IPS DF 6.9 (cell line): ENCODE results near the gene TACSTD2.
"Not testable (repeated sequence)": the region's sequence is repeated elsewhere in the genome, so short reads cannot be mapped to it uniquely, and the experiment has no call there.

Experiments used
- DNase-seq: peaks from one replicate; pipeline ENCODE4 v3.0.0-alpha.2; 2013; ENCODE audit warnings: low read depth, low spot score
- H3K27ac ChIP-seq: one replicate; pipeline ENCODE4 v1.5.1; 2013; ENCODE audit warnings: low read length, control low read depth
- H3K27me3 ChIP-seq: 2 replicates; pipeline ENCODE4 v1.6.1; 2013; ENCODE audit warnings: mild to moderate bottlenecking, low read length; ENCODE audit not compliant: control insufficient read depth, insufficient read depth
- H3K36me3 ChIP-seq: 2 replicates; pipeline ENCODE4 v1.6.1; 2013; ENCODE audit warnings: low read length; ENCODE audit not compliant: control insufficient read depth, insufficient read depth
- H3K4me1 ChIP-seq: 2 replicates; pipeline ENCODE4 v1.6.1; 2013; ENCODE audit warnings: low read length; ENCODE audit not compliant: control insufficient read depth, insufficient read depth
- H3K4me3 ChIP-seq: 2 replicates; pipeline ENCODE4 v1.5.1; 2013; ENCODE audit warnings: mild to moderate bottlenecking, low read length
- H3K9me3 ChIP-seq: 2 replicates; pipeline ENCODE4 v1.6.1; 2013; ENCODE audit warnings: low read length, inconsistent platforms; ENCODE audit not compliant: control insufficient read depth, insufficient read depth
- WGBS: extraction: QIAGEN DNeasy Blood & Tissue Kit; methylation state at CpG from one replicate; pipeline ENCODE4 v1.1.7; 2013; ENCODE audit warnings: mixed read lengths, missing lambda C conversion rate; ENCODE audit not compliant: insufficient read length, insufficient coverage; 5-methylcytosine and 5-hydroxymethylcytosine counted together

The TACSTD2 gene

GRCh38 chr1:58608945-58609344, 31.9 kb upstream of the TACSTD2 start:
- WGBS, result no CpG with 5 or more reads among the region's 2 CpGs
- H3K27me3 ChIP-seq, result no peaks in the 10 kb centered on the region

GRCh38 chr1:58608297-58608696, 31.2 kb upstream of the TACSTD2 start:
- Histone ChIP-seq H3K4me3 (no peak overlapping the region), H3K36me3 (no peaks in the 10 kb centered on the region), H3K27me3 (no peaks in the 10 kb centered on the region), H3K27ac (no peak overlapping the region), H3K4me1 (no peaks in the 10 kb centered on the region), H3K9me3 (no peaks in the 10 kb centered on the region)
- DNase-seq, result no peak

More at GRCh38 chr1:58608945-58609344, 31.9 kb upstream of the TACSTD2 start:
- no peaks in the 10 kb centered on the region for H3K36me3 ChIP-seq
- no peaks in the 10 kb centered on the region for H3K9me3 ChIP-seq
- no peak overlapping the region for H3K4me3 ChIP-seq
- no peaks in the 10 kb centered on the region for H3K4me1 ChIP-seq
- H3K27ac ChIP-seq, result no peak overlapping the region
- DNase-seq, result no peak

- Histone ChIP-seq H3K36me3 (no peaks in the 10 kb centered on the region), H3K27me3 (no peaks in the 10 kb centered on the region), H3K4me3 (no peak overlapping the region), H3K4me1 (no peaks in the 10 kb centered on the region), H3K27ac (no peak overlapping the region), H3K9me3 (no peaks in the 10 kb centered on the region)
- WGBS, result no CpG with 5 or more reads among the region's 3 CpGs
- no peak for DNase-seq
These were observed 30.3 kb upstream of the TACSTD2 start for GRCh38 chr1:58607391-58607790.

- not testable (repeated sequence) for DNase-seq, H3K36me3 ChIP-seq, H3K27me3 ChIP-seq, H3K4me1 ChIP-seq, H3K27ac ChIP-seq, H3K9me3 ChIP-seq, H3K4me3 ChIP-seq
- no CpG with 5 or more reads among the region's 1 CpG for WGBS
These were observed 24.9 kb upstream of the TACSTD2 start for GRCh38 chr1:58601921-58602320.

GRCh38 chr1:58597996-58598395, 20.9 kb upstream of the TACSTD2 start:
- no peaks in the 10 kb centered on the region for H3K27me3 ChIP-seq
- H3K4me3 ChIP-seq, result no peak overlapping the region
- H3K36me3 ChIP-seq, result no peaks in the 10 kb centered on the region
- H3K9me3 ChIP-seq, result no peaks in the 10 kb centered on the region
- DNase-seq, result no peak
- no peaks in the 10 kb centered on the region for H3K4me1 ChIP-seq
- H3K27ac ChIP-seq, result no peak overlapping the region
- no CpG with 5 or more reads among the region's 6 CpGs for WGBS

GRCh38 chr1:58597076-58597475, 20.0 kb upstream of the TACSTD2 start:
- WGBS, result no CpG with 5 or more reads among the region's 9 CpGs
- no peak for DNase-seq

GRCh38 chr1:58596631-58597052, 19.6 kb upstream of the TACSTD2 start:
- WGBS, result no CpG with 5 or more reads among the region's 4 CpGs
- Histone ChIP-seq H3K27ac (no peak overlapping the region), H3K36me3 (no peaks in the 10 kb centered on the region), H3K4me1 (no peaks in the 10 kb centered on the region), H3K4me3 (no peak overlapping the region), H3K27me3 (no peaks in the 10 kb centered on the region), H3K9me3 (no peaks in the 10 kb centered on the region)
- no peak for DNase-seq

More at GRCh38 chr1:58597076-58597475, 20.0 kb upstream of the TACSTD2 start:
- H3K36me3 ChIP-seq, result no peaks in the 10 kb centered on the region
- H3K27ac ChIP-seq, result no peak overlapping the region
- H3K4me3 ChIP-seq, result no peak overlapping the region
- no peaks in the 10 kb centered on the region for H3K27me3 ChIP-seq
- H3K4me1 ChIP-seq, result no peaks in the 10 kb centered on the region
- no peaks in the 10 kb centered on the region for H3K9me3 ChIP-seq

- no peak overlapping the region for H3K27ac ChIP-seq
- no peaks in the 10 kb centered on the region for H3K27me3 ChIP-seq
- no peak overlapping the region for H3K4me3 ChIP-seq
- H3K36me3 ChIP-seq, result no peaks in the 10 kb centered on the region
- no peak for DNase-seq
- H3K4me1 ChIP-seq, result no peaks in the 10 kb centered on the region
- WGBS, result no CpG with 5 or more reads among the region's 1 CpG
- no peaks in the 10 kb centered on the region for H3K9me3 ChIP-seq
These were observed 17.5 kb upstream of the TACSTD2 start for GRCh38 chr1:58594546-58594945.

- H3K4me3 ChIP-seq, result no peak overlapping the region
- no peak for DNase-seq
- no peak overlapping the region for H3K27ac ChIP-seq
- no peaks in the 10 kb centered on the region for H3K36me3 ChIP-seq
- H3K27me3 ChIP-seq, result no peaks in the 10 kb centered on the region
- H3K4me1 ChIP-seq, result no peaks in the 10 kb centered on the region
- H3K9me3 ChIP-seq, result no peaks in the 10 kb centered on the region
- no CpG with 5 or more reads among the region's 5 CpGs for WGBS
These were observed 15.6 kb upstream of the TACSTD2 start for GRCh38 chr1:58592522-58593134.

- WGBS, result no CpG with 5 or more reads among the region's 1 CpG
- H3K27ac ChIP-seq, result no peak overlapping the region
- no peak for DNase-seq
- no peaks in the 10 kb centered on the region for H3K4me1 ChIP-seq
- H3K27me3 ChIP-seq, result no peaks in the 10 kb centered on the region
- no peak overlapping the region for H3K4me3 ChIP-seq
- no peaks in the 10 kb centered on the region for H3K9me3 ChIP-seq
- H3K36me3 ChIP-seq, result no peaks in the 10 kb centered on the region
These were observed 14.8 kb upstream of the TACSTD2 start for GRCh38 chr1:58591806-58592205.

GRCh38 chr1:58590019-58590418, 13.0 kb upstream of the TACSTD2 start:
- Histone ChIP-seq H3K4me3 (no peak overlapping the region), H3K27me3 (no peaks in the 10 kb centered on the region), H3K4me1 (no peaks in the 10 kb centered on the region), H3K9me3 (no peaks in the 10 kb centered on the region), H3K36me3 (no peaks in the 10 kb centered on the region), H3K27ac (no peak overlapping the region)
- no peak for DNase-seq
